OCI-LY3 (cell line): ENCODE data around the gene SPA17.

ENCODE experiments used
- EZH2phosphoT487 ChIP-seq: fragments of 200-600 bp; shearing (Covaris generic); IDR thresholded peaks from 2 replicates; pipeline ENCODE4 v1.6.1; 2018; ENCODE audit warnings: antibody characterized with exemption, mixed run types, low read depth
- TF ChIP-seq, protein P1 (sequence below): fragments of 200-600, 300-600 bp; sonication (generic); IDR thresholded peaks from 2 replicates; pipeline ENCODE4 v1.5.1; 2014; ENCODE audit warnings: antibody characterized with exemption, low read length, low read depth

DNA sequence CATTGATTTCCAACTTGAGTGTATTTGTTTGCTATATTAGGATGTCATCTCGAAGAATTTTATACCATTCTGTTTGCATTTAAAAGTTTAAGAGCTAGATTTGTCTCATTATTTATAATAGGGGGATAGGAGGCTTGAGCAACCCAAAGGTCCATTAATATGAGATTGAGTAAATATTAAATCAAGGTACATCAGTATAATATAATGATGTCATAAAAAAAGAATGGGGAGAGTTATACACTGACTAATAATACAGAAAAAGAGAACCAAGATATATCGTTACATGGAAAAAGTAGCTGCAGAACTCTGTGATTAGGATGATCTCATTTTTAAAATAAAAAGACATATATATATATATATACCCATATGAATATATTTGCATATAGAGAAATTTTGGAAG, 19.4 kb downstream of the SPA17 start:
- TF ChIP-seq, protein P1, sequence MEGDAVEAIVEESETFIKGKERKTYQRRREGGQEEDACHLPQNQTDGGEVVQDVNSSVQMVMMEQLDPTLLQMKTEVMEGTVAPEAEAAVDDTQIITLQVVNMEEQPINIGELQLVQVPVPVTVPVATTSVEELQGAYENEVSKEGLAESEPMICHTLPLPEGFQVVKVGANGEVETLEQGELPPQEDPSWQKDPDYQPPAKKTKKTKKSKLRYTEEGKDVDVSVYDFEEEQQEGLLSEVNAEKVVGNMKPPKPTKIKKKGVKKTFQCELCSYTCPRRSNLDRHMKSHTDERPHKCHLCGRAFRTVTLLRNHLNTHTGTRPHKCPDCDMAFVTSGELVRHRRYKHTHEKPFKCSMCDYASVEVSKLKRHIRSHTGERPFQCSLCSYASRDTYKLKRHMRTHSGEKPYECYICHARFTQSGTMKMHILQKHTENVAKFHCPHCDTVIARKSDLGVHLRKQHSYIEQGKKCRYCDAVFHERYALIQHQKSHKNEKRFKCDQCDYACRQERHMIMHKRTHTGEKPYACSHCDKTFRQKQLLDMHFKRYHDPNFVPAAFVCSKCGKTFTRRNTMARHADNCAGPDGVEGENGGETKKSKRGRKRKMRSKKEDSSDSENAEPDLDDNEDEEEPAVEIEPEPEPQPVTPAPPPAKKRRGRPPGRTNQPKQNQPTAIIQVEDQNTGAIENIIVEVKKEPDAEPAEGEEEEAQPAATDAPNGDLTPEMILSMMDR: no peak
- no peak for TF ChIP-seq EZH2phosphoT487
